Dendritic cell treated with granulocyte-macrophage colony-stimulating factor and Interleukin-4, amounts not matched to agents 40 ng/mL and 50 ng/mL, for 4 days (primary cell): ENCODE results near the gene RUNX2.

Experiments used
- H3K27ac Mint-ChIP-seq: one replicate; pipeline ENCODE4 v1.8.0; 2022; ENCODE audit warnings: mild to moderate bottlenecking, mixed read lengths
- H3K27me3 Mint-ChIP-seq: one replicate; pipeline ENCODE4 v1.8.0; 2022; ENCODE audit warnings: mild to moderate bottlenecking, mixed read lengths
- H3K36me3 Mint-ChIP-seq: one replicate; pipeline ENCODE4 v1.8.0; 2022; ENCODE audit warnings: low read depth, mixed read lengths
- H3K4me1 Mint-ChIP-seq: one replicate; pipeline ENCODE4 v1.8.0; 2022; ENCODE audit warnings: low read depth, mixed read lengths
- H3K4me3 Mint-ChIP-seq: one replicate; pipeline ENCODE4 v1.8.0; 2022; ENCODE audit warnings: mild to moderate bottlenecking, moderate library complexity, mixed read lengths
- H3K9me3 Mint-ChIP-seq: one replicate; pipeline ENCODE4 v1.8.0; 2022; ENCODE audit warnings: mixed read lengths
- intact Hi-C: fragments of 100-400 bp; cut with micrococcal nuclease; formaldehyde crosslinking; loops from one replicate; pipeline ENCODE4 v1.15.0; 2022

The RUNX2 gene

GRCh38 chr6:45509426-45509825 lies 181.3 kb downstream of the RUNX2 start:
- no peaks in the 10 kb centered on the region for H3K27me3 Mint-ChIP-seq
- H3K4me1 Mint-ChIP-seq: peaks cover 42% of the 10 kb centered on the region
- no peak overlapping the region for H3K27ac Mint-ChIP-seq
- no peaks in the 10 kb centered on the region for H3K9me3 Mint-ChIP-seq
- peaks cover 45% of the 10 kb centered on the region for H3K36me3 Mint-ChIP-seq
- H3K4me3 Mint-ChIP-seq: no peak overlapping the region
- intact Hi-C loops: no loop called here

- intact Hi-C loops: no loop called here
- H3K36me3 Mint-ChIP-seq: peaks cover 29% of the 10 kb centered on the region
- H3K27ac Mint-ChIP-seq: no peak overlapping the region
- H3K4me3 Mint-ChIP-seq: no peak overlapping the region
- H3K4me1 Mint-ChIP-seq: peaks cover 24% of the 10 kb centered on the region
- H3K9me3 Mint-ChIP-seq: no peaks in the 10 kb centered on the region
- no peaks in the 10 kb centered on the region for H3K27me3 Mint-ChIP-seq
Observed at GRCh38 chr6:45512717-45513116, 184.6 kb downstream of the RUNX2 start.

DNA sequence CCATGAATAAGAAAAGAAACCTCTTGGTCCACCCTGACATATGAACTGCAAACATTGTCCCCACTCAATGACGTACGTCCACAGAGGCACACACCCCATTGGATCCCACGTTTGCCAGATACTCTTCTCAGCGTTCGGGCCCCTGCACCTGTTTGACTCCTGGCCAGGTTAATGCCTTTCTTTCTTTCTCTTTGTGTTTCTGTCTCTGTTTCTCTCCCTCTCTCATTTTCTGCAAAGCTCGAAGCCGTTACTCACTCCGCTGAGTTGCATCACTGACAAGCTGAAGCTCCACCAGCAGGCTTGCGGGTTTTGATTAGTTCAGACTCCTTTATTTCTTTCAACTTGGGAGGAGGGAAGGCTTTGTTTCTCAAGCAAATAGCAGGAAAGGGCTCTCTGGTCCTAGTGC lies 185.1 kb downstream of the RUNX2 start:
- Mint-ChIP-seq H3K4me3 (no peak overlapping the region), H3K9me3 (no peaks in the 10 kb centered on the region), H3K36me3 (peaks cover 29% of the 10 kb centered on the region), H3K4me1 (peaks cover 24% of the 10 kb centered on the region), H3K27me3 (no peaks in the 10 kb centered on the region), H3K27ac (no peak overlapping the region)
- intact Hi-C loops: no loop called here

DNA sequence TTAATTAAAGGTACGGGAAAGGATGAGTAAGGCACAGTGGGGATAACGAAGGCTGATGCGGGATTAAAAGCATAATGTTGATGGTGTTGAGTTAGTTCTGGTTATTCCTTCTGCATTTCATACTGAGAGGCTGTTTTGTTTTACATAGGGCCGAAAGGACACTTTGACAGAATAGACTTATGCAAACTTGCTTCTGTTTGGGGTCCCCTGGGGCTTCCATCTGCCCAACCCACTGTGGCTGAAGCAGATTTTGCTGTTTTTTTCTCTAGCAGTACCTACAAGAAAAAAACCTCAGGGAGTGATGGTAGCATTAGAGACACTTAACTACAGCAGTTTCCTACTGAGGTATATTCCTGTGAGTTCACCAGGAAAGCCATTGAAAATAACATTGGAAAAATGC lies 185.7 kb downstream of the RUNX2 start:
- no peaks in the 10 kb centered on the region for H3K9me3 Mint-ChIP-seq
- peaks cover 24% of the 10 kb centered on the region for H3K4me1 Mint-ChIP-seq
- intact Hi-C loops: no loop called here
- H3K4me3 Mint-ChIP-seq: no peak overlapping the region
- H3K27ac Mint-ChIP-seq: peak overlapping the region; percentile 32
- no peaks in the 10 kb centered on the region for H3K27me3 Mint-ChIP-seq
- H3K36me3 Mint-ChIP-seq: peaks cover 29% of the 10 kb centered on the region

GRCh38 chr6:45514454-45515230 lies 186.5 kb downstream of the RUNX2 start:
- Mint-ChIP-seq H3K36me3 (peaks cover 29% of the 10 kb centered on the region), H3K4me3 (no peak overlapping the region), H3K27me3 (no peaks in the 10 kb centered on the region), H3K27ac (peak overlapping the region; percentile 32), H3K9me3 (no peaks in the 10 kb centered on the region), H3K4me1 (peaks cover 28% of the 10 kb centered on the region)
- intact Hi-C loops: no loop called here

DNA sequence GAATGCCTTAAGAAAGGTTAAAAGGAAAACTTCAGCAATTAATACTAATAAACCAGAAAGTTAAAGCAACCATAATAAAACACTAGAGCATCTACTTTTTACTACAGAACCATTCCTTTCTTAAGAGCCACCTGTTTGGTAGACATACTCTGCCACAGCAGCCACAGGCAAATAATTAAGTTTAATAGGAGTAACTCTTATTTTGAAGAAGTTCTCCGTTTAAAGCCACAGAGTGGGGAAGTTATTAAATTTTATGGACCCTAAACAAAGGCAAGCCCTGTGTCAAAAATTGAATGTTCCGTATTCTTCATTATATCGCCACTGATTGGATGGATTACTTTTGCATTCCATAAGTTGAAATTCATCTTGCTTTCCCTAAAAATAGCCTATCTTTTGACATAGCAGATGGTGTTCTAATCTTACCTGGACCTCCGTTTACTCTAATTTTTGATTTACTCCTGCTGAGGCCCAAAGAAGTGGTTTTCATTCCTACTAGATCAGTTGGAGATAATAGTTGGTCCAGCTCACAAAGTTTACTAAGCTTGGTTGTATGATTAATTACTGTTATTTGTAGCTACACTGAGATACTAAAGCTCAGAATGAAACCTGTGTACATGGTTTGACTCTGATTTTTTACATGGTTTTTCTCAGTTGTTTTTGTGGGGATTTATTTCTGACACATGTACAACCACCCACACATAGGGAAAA lies 190.0 kb downstream of the RUNX2 start:
- Mint-ChIP-seq H3K27ac (no peak overlapping the region), H3K36me3 (peaks cover 26% of the 10 kb centered on the region), H3K4me3 (no peak overlapping the region), H3K4me1 (peaks cover 33% of the 10 kb centered on the region), H3K27me3 (no peaks in the 10 kb centered on the region), H3K9me3 (no peaks in the 10 kb centered on the region)
- intact Hi-C loops: no loop called here

DNA sequence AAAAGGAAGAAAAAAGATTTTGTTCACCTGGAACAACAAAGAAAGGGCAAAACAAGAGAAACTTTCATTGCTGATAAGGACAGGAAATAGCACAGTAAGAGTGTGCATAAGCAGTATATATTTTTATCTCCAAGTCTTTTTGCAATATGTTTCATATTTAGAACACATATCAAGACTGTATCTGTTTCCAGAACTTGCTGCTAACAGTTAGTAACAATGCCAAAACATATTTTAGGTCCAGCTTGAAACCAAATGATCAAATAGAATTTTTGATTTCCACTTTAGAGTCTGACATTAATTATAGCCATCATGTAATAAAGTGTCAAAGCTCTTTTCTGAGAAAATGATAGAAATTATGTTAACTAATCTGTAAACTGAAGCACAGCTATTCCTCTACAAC lies 193.1 kb downstream of the RUNX2 start:
- H3K4me3 Mint-ChIP-seq: no peak overlapping the region
- H3K9me3 Mint-ChIP-seq: no peaks in the 10 kb centered on the region
- H3K27ac Mint-ChIP-seq: no peak overlapping the region
- H3K36me3 Mint-ChIP-seq: peaks cover 16% of the 10 kb centered on the region
- intact Hi-C loops: no loop called here
- peaks cover 16% of the 10 kb centered on the region for H3K4me1 Mint-ChIP-seq
- no peaks in the 10 kb centered on the region for H3K27me3 Mint-ChIP-seq

GRCh38 chr6:45522486-45522885 lies 194.4 kb downstream of the RUNX2 start:
- H3K4me3 Mint-ChIP-seq: no peak overlapping the region
- peaks cover 16% of the 10 kb centered on the region for H3K4me1 Mint-ChIP-seq
- H3K9me3 Mint-ChIP-seq: no peaks in the 10 kb centered on the region
- intact Hi-C loops: no loop called here
- H3K36me3 Mint-ChIP-seq: peaks cover 22% of the 10 kb centered on the region
- no peaks in the 10 kb centered on the region for H3K27me3 Mint-ChIP-seq
- H3K27ac Mint-ChIP-seq: no peak overlapping the region

GRCh38 chr6:45527210-45527609 lies 199.1 kb downstream of the RUNX2 start:
- Mint-ChIP-seq H3K36me3 (peaks cover 22% of the 10 kb centered on the region), H3K27ac (no peak overlapping the region), H3K4me3 (no peak overlapping the region), H3K9me3 (no peaks in the 10 kb centered on the region), H3K27me3 (no peaks in the 10 kb centered on the region), H3K4me1 (no peaks in the 10 kb centered on the region)
- intact Hi-C loops: no loop called here

DNA sequence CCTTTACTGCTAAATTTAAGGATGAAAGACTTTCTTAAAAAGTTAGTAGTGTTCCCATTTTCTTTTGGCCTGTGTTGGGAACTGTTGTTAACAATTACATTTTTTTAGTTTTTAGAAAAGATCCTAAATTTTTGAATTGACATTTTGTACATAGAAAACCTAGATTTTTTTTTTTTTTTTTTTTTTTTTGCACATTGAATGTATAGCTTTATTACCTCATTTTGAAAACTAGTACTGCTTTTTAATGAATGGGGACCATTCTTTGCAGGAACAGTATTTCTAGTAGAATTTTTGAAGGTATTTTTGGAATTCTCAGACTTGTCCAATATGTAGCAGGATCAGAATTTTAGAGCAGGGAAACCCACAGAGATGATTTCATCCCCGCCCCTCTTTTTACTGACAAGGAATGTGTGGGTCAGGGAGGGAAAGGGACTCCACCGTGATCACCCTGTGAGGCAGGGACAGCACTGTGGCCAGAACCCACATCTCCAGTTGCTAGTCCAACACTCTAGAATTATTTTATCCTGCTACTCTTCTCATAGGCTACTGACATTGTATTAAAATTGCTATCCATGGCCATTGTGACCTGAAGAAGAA lies 204.0 kb downstream of the RUNX2 start:
- intact Hi-C loops: no loop called here
- Mint-ChIP-seq H3K4me3 (no peak overlapping the region), H3K4me1 (peaks cover 8% of the 10 kb centered on the region), H3K36me3 (peaks cover 61% of the 10 kb centered on the region), H3K27me3 (no peaks in the 10 kb centered on the region), H3K9me3 (no peaks in the 10 kb centered on the region), H3K27ac (no peak overlapping the region)

DNA sequence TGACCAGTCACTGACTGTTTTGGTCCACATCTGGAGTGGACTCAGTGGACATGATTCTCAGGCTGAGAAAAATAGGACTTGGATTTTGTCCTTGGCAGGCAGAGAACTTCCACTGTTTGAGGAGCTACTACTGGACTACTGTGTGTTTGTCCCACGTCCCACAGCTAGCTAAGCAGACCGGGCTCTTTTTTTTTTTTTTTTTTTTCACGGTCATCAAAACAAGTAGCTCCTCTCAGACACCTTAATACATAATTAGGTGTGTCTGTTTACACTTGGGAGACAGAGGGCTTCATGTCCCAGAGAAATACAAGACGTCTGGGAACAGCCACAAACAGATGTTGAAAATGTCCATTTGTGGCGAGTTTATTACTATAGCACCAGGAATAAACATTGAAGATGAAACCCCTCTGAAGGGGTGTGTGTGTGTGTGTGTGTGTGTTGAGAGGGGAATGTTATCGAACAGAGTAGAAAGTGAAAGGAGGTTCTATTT lies 204.6 kb downstream of the RUNX2 start:
- no peaks in the 10 kb centered on the region for H3K9me3 Mint-ChIP-seq
- intact Hi-C loops: no loop called here
- no peak overlapping the region for H3K27ac Mint-ChIP-seq
- H3K36me3 Mint-ChIP-seq: peaks cover 58% of the 10 kb centered on the region
- no peak overlapping the region for H3K4me3 Mint-ChIP-seq
- peaks cover 8% of the 10 kb centered on the region for H3K4me1 Mint-ChIP-seq
- H3K27me3 Mint-ChIP-seq: no peaks in the 10 kb centered on the region

- no peaks in the 10 kb centered on the region for H3K9me3 Mint-ChIP-seq
- no peak overlapping the region for H3K4me3 Mint-ChIP-seq
- peaks cover 52% of the 10 kb centered on the region for H3K36me3 Mint-ChIP-seq
- no peak overlapping the region for H3K27ac Mint-ChIP-seq
- H3K4me1 Mint-ChIP-seq: peaks cover 9% of the 10 kb centered on the region
- intact Hi-C loops: no loop called here
- no peaks in the 10 kb centered on the region for H3K27me3 Mint-ChIP-seq
Observed at GRCh38 chr6:45533386-45533785, 205.3 kb downstream of the RUNX2 start.

DNA sequence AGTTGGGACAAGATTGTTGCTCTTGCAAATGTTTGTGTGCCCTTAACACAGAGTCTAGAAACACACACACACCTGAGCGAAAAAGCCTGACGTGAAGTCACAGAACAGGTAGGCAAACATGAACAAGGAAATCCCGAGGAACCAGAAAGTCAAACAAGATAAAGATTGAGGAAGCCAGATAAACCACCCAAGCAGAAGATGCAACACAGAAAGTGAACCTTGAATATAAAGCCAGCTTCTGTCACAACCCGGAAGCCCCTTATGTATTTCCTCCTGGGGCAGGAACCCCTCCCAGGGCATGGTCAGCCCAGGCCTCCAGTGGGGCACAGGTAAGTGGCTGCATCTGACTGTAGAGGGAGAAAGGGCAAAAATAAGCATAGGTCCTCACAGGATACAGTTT lies 207.8 kb downstream of the RUNX2 start:
- peak overlapping the region; percentile 23 for H3K27ac Mint-ChIP-seq
- no peaks in the 10 kb centered on the region for H3K27me3 Mint-ChIP-seq
- H3K9me3 Mint-ChIP-seq: no peaks in the 10 kb centered on the region
- H3K4me3 Mint-ChIP-seq: no peak overlapping the region
- peaks cover 32% of the 10 kb centered on the region for H3K4me1 Mint-ChIP-seq
- peaks cover 56% of the 10 kb centered on the region for H3K36me3 Mint-ChIP-seq
- intact Hi-C loops: no loop called here

DNA sequence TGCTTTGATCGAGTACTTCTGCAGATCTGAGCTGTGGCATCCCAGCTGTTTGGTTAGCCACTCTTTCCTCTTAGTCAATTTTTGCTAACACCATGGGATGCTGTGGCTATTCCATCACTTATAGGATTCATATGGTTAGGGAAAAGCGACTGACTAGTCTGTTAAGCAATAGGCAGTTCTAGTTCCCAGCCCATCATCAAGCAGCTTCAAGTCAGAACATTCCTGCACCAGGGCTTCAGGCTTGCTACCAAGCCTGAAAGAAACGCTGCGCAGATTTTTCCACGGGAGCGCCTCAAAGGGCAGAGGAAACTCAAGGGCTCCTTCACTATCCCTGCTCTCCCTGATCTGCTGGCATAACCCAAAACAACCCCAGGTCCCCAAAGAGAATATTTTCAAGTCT lies 209.4 kb downstream of the RUNX2 start:
- peaks cover 65% of the 10 kb centered on the region for H3K36me3 Mint-ChIP-seq
- H3K4me3 Mint-ChIP-seq: no peak overlapping the region
- intact Hi-C loops: no loop called here
- H3K9me3 Mint-ChIP-seq: no peaks in the 10 kb centered on the region
- H3K27ac Mint-ChIP-seq: no peak overlapping the region
- H3K4me1 Mint-ChIP-seq: peaks cover 35% of the 10 kb centered on the region
- H3K27me3 Mint-ChIP-seq: no peaks in the 10 kb centered on the region
